ENCODE data around the gene CMKLR1. TPM values are rescaled to one million over a fixed set of nuclear protein-coding genes. Genes with fewer than 3 reads are reported as not detected.
A peak's percentile ranks its signal among the peaks of the same experiment; 100 is the strongest.

The CMKLR1 gene
- total RNA-seq, 4 donors from 2014 or later: 9.7 to 25.4 (median 13.0) TPM

GRCh38 chr12:108318472-108319275, 20.4 kb downstream of the CMKLR1 start:
- Histone ChIP-seq H3K4me3 (no peak overlapping the region), H3K27ac (no peak overlapping the region), H3K4me1 (peaks cover 0 to 18% (median 3%) of the 10 kb centered on the region in 3 donors), H3K27me3 (peaks cover 4% of the 10 kb centered on the region), H3K36me3 (no peaks in the 10 kb centered on the region), H3K9me3 (no peaks in the 10 kb centered on the region)
- 33 to 59% methylated on average over 2 of the region's 6 CpGs for WGBS, 2 donors (ENCODE audit: low coverage in 1 of 2)
- no peak for ATAC-seq
- TF ChIP-seq POLR2AphosphoS5 (IDR thresholded peaks at IDR 0.05) (no peak), POLR2A (IDR thresholded peaks at IDR 0.05) (no peak), EP300 (IDR thresholded peaks at IDR 0.05) (no peak)
- TF ChIP-seq, protein P1, sequence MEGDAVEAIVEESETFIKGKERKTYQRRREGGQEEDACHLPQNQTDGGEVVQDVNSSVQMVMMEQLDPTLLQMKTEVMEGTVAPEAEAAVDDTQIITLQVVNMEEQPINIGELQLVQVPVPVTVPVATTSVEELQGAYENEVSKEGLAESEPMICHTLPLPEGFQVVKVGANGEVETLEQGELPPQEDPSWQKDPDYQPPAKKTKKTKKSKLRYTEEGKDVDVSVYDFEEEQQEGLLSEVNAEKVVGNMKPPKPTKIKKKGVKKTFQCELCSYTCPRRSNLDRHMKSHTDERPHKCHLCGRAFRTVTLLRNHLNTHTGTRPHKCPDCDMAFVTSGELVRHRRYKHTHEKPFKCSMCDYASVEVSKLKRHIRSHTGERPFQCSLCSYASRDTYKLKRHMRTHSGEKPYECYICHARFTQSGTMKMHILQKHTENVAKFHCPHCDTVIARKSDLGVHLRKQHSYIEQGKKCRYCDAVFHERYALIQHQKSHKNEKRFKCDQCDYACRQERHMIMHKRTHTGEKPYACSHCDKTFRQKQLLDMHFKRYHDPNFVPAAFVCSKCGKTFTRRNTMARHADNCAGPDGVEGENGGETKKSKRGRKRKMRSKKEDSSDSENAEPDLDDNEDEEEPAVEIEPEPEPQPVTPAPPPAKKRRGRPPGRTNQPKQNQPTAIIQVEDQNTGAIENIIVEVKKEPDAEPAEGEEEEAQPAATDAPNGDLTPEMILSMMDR (IDR thresholded peaks at IDR 0.05): no peak

DNA sequence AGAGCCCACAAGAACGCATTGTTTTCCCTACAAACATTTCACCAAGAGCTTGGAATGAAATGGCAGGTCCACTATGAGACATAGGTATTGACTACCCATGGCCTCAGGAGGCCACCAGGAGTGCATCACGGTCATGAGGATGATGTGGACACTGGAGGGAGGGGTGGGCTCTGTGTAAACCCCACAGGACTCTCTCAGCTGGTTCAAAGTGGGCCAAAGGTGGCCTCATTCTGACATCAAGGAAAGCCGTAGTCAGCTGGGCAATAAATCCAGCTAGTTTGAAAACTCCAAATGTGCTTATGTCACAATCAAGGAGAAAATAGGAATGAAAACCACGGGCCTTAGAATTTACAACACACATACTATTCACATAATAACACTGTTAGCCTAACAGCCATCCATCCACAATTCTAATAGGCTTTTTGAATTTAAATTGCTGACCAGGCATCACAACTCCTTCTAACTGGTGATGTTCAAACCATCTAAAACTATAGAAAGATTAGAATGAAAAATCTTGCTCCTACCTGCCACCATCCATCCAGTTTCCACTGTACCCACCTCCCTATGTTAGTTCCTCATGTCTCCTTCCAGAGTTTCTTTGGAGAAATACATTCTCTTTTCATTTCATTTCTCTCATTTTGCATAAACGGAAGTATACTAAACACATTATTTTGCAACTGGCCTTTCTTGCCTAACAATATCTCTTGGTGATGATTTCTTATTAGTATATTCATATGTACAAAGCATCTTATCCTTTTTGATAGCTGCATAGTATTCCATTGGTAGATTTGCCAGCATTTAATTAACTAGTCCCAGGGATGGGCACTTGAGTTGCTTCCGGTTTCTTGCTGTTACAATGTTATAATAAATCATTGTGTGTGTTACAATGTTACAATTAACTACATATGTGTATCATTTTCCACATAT, 21.5 kb downstream of the CMKLR1 start:
- TF ChIP-seq POLR2AphosphoS5 (IDR thresholded peaks at IDR 0.05) (no peak), POLR2A (IDR thresholded peaks at IDR 0.05) (no peak), EP300 (IDR thresholded peaks at IDR 0.05) (no peak)
- TF ChIP-seq, protein P1 (IDR thresholded peaks at IDR 0.05): no peak
- peaks cover 0 to 29% (median 13%) of the 10 kb centered on the region in 3 donors for H3K4me1 ChIP-seq
- H3K4me3 ChIP-seq: no peak overlapping the region
- ATAC-seq: no peak
- H3K27me3 ChIP-seq: peaks cover 4% of the 10 kb centered on the region
- H3K27ac ChIP-seq: no peak overlapping the region
- H3K36me3 ChIP-seq: no peaks in the 10 kb centered on the region
- 93 to 95% methylated on average over 4 of the region's 6 CpGs for WGBS, 2 donors (ENCODE audit: low coverage in 1 of 2)
- H3K9me3 ChIP-seq: no peaks in the 10 kb centered on the region

- Histone ChIP-seq H3K36me3 (no peaks in the 10 kb centered on the region), H3K9me3 (no peaks in the 10 kb centered on the region), H3K27me3 (peaks cover 4% of the 10 kb centered on the region), H3K4me3 (no peak overlapping the region), H3K4me1 (peaks cover 0 to 40% (median 17%) of the 10 kb centered on the region in 3 donors), H3K27ac (peak overlapping the region in 2 of 4 donors; percentile 15 to 27)
- 40 to 47% methylated on average over 4 to 6 of the region's 12 CpGs for WGBS, 2 donors (ENCODE audit: low coverage in 1 of 2)
- ATAC-seq: no peak
- TF ChIP-seq EP300 (IDR thresholded peaks at IDR 0.05) (no peak), POLR2AphosphoS5 (IDR thresholded peaks at IDR 0.05) (no peak), POLR2A (IDR thresholded peaks at IDR 0.05) (no peak)
- TF ChIP-seq, protein P1 (IDR thresholded peaks at IDR 0.05): no peak
Observed at GRCh38 chr12:108316176-108317086, 22.7 kb downstream of the CMKLR1 start.

- 83 to 100% methylated on average over 1 of the region's 4 CpGs for WGBS, 2 donors (ENCODE audit: low coverage in 1 of 2)
- TF ChIP-seq POLR2A (IDR thresholded peaks at IDR 0.05) (no peak), EP300 (IDR thresholded peaks at IDR 0.05) (no peak), POLR2AphosphoS5 (IDR thresholded peaks at IDR 0.05) (no peak)
- TF ChIP-seq, protein P1 (IDR thresholded peaks at IDR 0.05): no peak
- H3K27ac ChIP-seq: peak overlapping the region in 2 of 4 donors; percentile 14 to 15
- no peaks in the 10 kb centered on the region for H3K27me3 ChIP-seq
- no peaks in the 10 kb centered on the region for H3K9me3 ChIP-seq
- peaks cover 0 to 45% (median 17%) of the 10 kb centered on the region in 3 donors for H3K4me1 ChIP-seq
- no peak overlapping the region for H3K4me3 ChIP-seq
- ATAC-seq: no peak
- no peaks in the 10 kb centered on the region for H3K36me3 ChIP-seq
Observed at GRCh38 chr12:108315486-108316105, 23.5 kb downstream of the CMKLR1 start.

Data from gastroesophageal sphincter (tissue), 4 donors.